Measurements from ENCODE around the gene TSC22D4.
A peak's percentile ranks its signal among the peaks of the same experiment; 100 is the strongest.
"Not testable (repeated sequence)": the region's sequence is repeated elsewhere in the genome, so short reads cannot be mapped to it uniquely, and the experiment has no call there.

The TSC22D4 gene

DNA sequence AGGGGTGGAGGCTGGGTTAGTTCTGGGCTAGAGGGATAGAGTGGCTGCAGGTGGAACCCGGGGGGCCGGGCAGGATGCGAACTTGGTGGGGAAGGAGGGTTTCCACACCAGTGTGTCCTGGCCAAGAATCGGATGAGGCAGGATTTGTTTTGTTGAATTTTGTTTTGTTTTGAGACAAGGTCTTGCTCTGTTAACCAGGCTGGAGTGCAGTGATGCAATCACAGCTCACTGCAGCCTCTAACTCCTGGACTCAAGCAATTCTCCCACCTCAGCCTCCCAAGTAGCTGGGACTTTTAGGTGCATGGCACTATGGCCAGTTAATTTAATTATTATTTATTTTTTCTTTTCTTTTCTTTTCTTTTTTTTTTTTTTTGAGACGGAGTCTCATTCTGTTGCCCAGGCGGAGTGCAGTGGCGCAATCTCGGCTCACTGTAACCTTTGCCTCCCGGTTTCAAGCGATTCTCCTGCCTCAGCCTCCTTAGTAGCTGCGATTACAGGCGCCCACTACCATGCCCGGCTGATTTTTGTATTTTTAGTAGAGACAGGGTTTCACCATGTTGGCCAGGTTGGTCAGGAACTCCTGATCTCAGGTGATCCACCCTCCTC is 29.7 kb downstream of the TSC22D4 start:
- no peak for DNase-seq (ENCODE audit: low read depth)
- no peak overlapping the region for H3K4me3 ChIP-seq (replicated peaks; ENCODE audit: low read depth, low read length)
- TF ChIP-seq, protein P1, sequence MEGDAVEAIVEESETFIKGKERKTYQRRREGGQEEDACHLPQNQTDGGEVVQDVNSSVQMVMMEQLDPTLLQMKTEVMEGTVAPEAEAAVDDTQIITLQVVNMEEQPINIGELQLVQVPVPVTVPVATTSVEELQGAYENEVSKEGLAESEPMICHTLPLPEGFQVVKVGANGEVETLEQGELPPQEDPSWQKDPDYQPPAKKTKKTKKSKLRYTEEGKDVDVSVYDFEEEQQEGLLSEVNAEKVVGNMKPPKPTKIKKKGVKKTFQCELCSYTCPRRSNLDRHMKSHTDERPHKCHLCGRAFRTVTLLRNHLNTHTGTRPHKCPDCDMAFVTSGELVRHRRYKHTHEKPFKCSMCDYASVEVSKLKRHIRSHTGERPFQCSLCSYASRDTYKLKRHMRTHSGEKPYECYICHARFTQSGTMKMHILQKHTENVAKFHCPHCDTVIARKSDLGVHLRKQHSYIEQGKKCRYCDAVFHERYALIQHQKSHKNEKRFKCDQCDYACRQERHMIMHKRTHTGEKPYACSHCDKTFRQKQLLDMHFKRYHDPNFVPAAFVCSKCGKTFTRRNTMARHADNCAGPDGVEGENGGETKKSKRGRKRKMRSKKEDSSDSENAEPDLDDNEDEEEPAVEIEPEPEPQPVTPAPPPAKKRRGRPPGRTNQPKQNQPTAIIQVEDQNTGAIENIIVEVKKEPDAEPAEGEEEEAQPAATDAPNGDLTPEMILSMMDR (IDR thresholded peaks at IDR 0.05; ENCODE audit: low read length, missing control alignments): no peak

DNA sequence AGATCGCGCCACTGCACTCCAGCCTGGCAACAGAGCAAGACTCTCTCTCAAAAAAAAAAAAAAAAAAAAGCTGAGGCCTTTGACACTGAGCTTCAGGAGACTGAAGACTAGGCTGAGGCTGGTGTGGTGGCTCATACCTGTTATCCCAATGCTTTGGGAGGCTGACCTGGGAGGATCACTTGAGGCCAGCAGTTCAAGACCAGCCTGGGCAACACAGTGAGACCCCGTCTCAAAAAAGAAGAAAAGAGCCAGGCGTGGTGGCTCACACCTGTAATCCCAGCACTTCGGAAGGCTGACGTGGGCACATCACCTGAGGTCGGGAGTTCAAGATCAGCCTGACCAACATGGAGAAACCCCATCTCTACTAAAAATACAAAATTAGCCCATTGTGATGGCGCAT is 31.7 kb downstream of the TSC22D4 start:
- not testable (repeated sequence) for H3K4me3 ChIP-seq (replicated peaks; ENCODE audit: low read depth, low read length); DNase-seq (ENCODE audit: low read depth)

DNA sequence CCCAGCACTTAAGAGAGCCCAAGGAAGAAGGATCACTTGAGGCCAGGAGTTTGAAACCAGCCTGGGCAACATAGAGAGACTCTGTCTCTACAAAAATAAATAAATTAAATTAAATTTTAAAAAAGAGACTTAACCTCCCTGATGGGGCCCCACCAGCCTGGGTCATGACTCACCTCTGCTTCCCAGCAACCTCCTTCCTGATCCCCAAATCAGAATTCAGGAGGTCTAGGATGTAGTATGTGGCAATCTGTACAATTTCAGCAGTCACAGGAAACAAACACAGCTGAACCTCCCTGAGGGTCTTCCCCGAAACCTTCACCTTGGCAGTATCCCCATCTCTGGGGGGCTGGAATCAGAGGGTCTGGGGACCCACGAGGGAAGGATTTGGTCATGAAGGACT is 33.0 kb downstream of the TSC22D4 start:
- no peak overlapping the region for H3K4me3 ChIP-seq (replicated peaks; ENCODE audit: low read depth, low read length)
- TF ChIP-seq, protein P1 (IDR thresholded peaks at IDR 0.05; ENCODE audit: low read length, missing control alignments): no peak
- DNase-seq (ENCODE audit: low read depth): peak; percentile 70

DNA sequence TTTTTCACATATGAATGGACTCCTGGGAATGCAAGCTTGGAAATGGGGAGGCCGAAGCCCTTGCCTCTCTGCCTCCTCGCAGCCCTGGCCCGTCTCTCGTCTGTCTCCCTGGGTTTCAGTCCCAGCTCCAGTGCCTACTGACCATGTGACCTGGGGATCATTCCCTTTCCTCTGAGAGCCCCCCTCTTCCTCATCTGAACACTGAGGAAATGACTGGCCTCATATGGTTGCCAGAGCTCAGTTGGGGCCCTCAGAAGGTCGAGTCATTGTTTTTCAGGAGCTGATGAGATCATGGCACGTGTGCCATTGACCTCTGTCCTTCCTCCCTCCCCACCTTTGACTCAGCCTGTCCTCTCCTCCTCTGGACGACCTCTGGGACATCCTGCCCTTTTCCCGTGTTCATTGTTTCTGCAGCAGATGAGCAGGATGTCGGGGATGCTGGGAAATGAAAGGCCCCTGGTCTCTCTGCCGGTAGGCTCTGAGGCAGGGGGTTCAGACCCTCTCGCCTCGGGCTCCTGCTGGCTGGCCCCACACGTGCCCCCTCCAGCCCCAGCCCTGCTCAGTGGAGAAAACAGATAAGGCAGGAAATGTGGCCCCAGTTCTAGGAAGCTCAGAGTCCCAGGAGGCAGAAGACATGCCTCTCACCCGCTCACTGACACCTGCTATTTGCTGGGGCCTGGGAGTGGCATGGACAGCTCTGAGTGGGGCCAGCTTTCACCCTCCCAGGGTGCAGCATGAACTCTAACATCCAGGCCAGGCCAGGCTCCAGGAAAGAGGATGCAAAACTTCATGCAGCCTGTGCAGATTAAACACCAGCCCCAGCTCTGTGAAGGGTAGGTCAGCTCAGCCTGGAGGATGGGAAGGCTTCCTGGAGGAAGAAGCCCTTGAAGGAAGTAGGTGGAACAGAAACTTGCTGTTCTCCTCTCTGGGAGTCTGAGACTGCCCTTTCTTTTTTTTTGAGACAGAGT is 34.4 kb downstream of the TSC22D4 start:
- H3K4me3 ChIP-seq (replicated peaks; ENCODE audit: low read depth, low read length): no peak overlapping the region
- TF ChIP-seq, protein P1 (IDR thresholded peaks at IDR 0.05; ENCODE audit: low read length, missing control alignments): no peak
- DNase-seq (ENCODE audit: low read depth): peak; percentile 89

DNA sequence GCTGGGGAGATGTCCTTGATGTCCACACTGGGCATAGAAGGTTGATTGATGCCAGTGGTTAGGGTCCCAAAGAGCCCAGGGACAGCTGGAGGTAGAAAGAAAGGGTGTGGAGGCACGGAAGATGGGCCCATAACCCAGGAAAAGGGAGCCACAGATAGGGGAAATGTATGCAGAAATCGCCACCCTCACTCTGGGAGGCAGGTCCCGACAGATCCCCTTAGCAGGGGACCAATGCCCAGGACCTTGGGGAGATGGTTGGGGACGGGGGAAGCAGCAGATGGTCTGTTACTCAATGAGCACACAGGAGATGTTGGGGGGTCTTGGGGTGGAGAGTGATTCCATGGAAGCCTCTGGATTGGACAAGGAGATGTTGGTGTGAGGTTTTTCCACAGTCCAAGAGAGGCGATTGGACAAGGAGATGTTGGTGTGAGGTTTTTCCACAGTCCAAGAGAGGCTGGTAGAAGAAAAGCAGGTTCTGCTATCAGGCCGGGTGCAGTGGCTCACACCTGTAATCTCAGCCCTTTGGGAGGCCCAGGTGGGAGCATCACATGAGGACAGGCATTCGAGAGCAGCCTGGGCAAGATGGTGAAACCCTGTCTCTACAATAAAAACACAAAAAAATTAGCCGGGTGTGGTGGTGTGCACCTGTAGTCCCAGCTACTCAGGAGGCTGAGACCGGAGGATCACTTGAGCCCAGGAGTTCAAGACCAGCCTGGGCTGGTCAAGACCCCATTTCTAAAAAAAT is 35.7 kb downstream of the TSC22D4 start:
- TF ChIP-seq, protein P1 (IDR thresholded peaks at IDR 0.05; ENCODE audit: low read length, missing control alignments): no peak
- no peak overlapping the region for H3K4me3 ChIP-seq (replicated peaks; ENCODE audit: low read depth, low read length)
- no peak for DNase-seq (ENCODE audit: low read depth)

DNA sequence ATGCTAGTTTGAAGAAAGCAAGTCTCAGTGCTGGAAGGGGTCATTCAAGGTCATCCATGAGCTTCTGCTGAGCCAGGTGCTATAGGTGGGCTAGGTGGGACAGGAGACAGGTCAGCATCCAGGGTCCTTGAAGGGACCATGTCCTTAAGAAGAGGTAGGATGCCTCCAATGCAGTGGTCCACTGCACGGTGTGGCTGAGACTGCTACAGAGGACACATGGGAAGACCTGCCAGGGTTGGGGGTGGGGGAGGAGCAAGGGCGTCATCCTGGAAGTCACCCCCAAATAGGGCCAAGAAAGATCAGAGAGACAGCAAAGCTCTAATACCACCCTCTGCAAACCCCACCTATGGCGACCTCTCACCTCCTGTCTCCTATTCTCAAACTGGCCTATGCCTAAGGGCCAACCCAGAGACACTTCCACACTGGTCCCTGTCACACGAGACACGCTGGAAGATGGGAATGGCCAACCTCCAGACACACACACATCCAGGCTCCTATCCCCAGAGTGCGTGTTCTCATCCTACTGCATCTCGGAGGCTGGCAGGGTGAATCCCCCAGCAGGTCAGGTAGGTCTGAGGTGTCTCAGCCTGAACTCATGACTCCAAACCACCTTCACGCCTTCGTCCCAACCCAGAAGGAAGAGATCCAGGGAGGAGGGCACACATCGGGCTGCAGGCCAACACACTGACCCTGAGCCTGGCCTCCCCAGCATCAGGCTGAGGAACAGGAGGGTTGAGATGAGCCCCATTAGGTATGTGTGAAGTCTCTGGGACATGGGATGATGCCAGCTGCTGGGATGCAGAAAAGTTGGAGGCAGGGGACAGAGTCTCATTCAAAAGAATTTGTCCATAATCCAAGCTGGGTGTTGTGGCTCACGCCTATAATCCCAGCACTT is 37.1 kb downstream of the TSC22D4 start:
- DNase-seq (ENCODE audit: low read depth): no peak

DNA sequence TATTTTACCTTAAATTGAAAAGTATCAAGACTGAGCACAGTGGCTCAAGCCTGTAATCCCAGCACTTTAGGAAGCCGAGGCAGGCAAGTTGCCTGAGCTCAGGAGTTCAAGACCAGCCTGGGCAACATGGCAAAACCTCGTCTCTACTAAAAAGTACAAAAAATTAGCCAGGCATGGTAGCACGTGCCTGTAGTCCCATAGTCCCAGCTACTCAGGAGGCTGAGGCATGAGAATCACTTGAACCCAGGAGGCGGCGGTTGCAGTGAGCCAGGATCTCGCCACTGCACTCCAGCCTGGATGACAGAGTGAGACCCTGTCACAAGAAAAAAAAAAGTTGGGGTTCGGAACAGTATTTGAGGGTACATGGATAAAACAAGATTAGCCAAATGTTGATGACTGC is 39.8 kb downstream of the TSC22D4 start:
- DNase-seq (ENCODE audit: low read depth); H3K4me3 ChIP-seq (replicated peaks; ENCODE audit: low read depth, low read length): not testable (repeated sequence)

More for the DNA sequence above, 37.1 kb downstream of the TSC22D4 start:
- TF ChIP-seq, protein P1 (IDR thresholded peaks at IDR 0.05; ENCODE audit: low read length, missing control alignments): no peak
- no peak overlapping the region for H3K4me3 ChIP-seq (replicated peaks; ENCODE audit: low read depth, low read length)

DNA sequence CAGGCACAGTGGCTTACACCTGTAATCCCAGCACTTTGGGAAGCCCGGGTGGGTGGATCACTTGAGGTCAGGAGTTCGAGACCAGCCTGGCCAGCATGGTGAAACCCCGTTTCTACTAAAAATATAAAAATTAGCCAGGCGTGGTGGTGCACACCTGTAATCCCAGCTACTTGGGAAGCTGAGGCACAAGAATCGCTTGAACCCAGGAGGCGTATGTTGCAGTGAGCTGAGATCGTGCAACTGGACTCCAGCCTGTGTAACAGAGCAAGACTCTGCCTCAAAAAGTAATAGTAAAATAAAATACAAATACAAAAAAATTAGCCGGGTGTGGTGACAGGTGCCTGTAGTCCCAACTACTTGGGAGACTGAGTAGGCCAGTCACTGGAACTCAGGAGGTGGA is 40.3 kb downstream of the TSC22D4 start:
- H3K4me3 ChIP-seq (replicated peaks; ENCODE audit: low read depth, low read length); DNase-seq (ENCODE audit: low read depth): not testable (repeated sequence)

Data from fibroblast of pulmonary artery (primary cell).